ENCODE results near the gene SCGN. TPM values are rescaled to one million over a fixed set of nuclear protein-coding genes. Genes with fewer than 3 reads are reported as not detected.

The SCGN gene
- total RNA-seq, 4 donors from 2014 or later, result not detected

GRCh38 chr6:25735261-25735660, 83.2 kb downstream of the SCGN start:
- no peak for DNase-seq
- intact Hi-C loops (cut with DNase I), result no loop called here
- Histone ChIP-seq H3K27me3 (peaks cover 0 to 14% (median 0%) of the 10 kb centered on the region in 4 donors), H3K9me3 (peaks cover 0 to 5% (median 0%) of the 10 kb centered on the region in 3 donors), H3K36me3 (no peaks in the 10 kb centered on the region), H3K4me3 (no peak overlapping the region), H3K27ac (no peak overlapping the region), H3K4me1 (no peaks in the 10 kb centered on the region)
- no peak for TF ChIP-seq CTCF (IDR thresholded peaks at IDR 0.05)
- TF ChIP-seq POLR2A (IDR thresholded peaks at IDR 0.05), result no peak

GRCh38 chr6:25743868-25744267, 91.9 kb downstream of the SCGN start:
- H3K27ac ChIP-seq, result no peak overlapping the region

GRCh38 chr6:25745836-25746235, 93.8 kb downstream of the SCGN start:
- H3K36me3 ChIP-seq, result no peaks in the 10 kb centered on the region
- no peaks in the 10 kb centered on the region for H3K27me3 ChIP-seq
- no peak overlapping the region for H3K4me3 ChIP-seq
- no peak overlapping the region for H3K27ac ChIP-seq
- intact Hi-C loops (cut with DNase I), result no loop called here
- no peak for TF ChIP-seq CTCF (IDR thresholded peaks at IDR 0.05)
- no peak for TF ChIP-seq POLR2A (IDR thresholded peaks at IDR 0.05)
- WGBS, 2 donors, result 74 to 77% methylated on average over 4 of the region's 4 CpGs
- no peaks in the 10 kb centered on the region for H3K9me3 ChIP-seq
- H3K4me1 ChIP-seq, result no peaks in the 10 kb centered on the region
- DNase-seq, result no peak

More at GRCh38 chr6:25743868-25744267, 91.9 kb downstream of the SCGN start:
- DNase-seq, result no peak
- Histone ChIP-seq H3K9me3 (no peaks in the 10 kb centered on the region), H3K27me3 (no peaks in the 10 kb centered on the region), H3K4me3 (no peak overlapping the region), H3K36me3 (no peaks in the 10 kb centered on the region), H3K4me1 (no peaks in the 10 kb centered on the region)
- intact Hi-C loops (cut with DNase I), result no loop called here
- TF ChIP-seq CTCF (IDR thresholded peaks at IDR 0.05) (no peak), POLR2A (IDR thresholded peaks at IDR 0.05) (no peak)

GRCh38 chr6:25746968-25747367, 95.0 kb downstream of the SCGN start:
- Histone ChIP-seq H3K27ac (no peak overlapping the region), H3K36me3 (no peaks in the 10 kb centered on the region), H3K27me3 (no peaks in the 10 kb centered on the region), H3K4me1 (no peaks in the 10 kb centered on the region), H3K9me3 (no peaks in the 10 kb centered on the region), H3K4me3 (no peak overlapping the region)
- no peak for TF ChIP-seq POLR2A (IDR thresholded peaks at IDR 0.05)
- no peak for TF ChIP-seq CTCF (IDR thresholded peaks at IDR 0.05)
- DNase-seq, result no peak
- WGBS, 2 donors, result 50 to 85% methylated on average over 1 of the region's 1 CpG
- intact Hi-C loops (cut with DNase I), result no loop called here

- H3K9me3 ChIP-seq, result no peaks in the 10 kb centered on the region
- intact Hi-C loops (cut with DNase I), result no loop called here
- H3K27me3 ChIP-seq, result no peaks in the 10 kb centered on the region
- DNase-seq, result no peak
- 88% methylated on average over 2 of the region's 2 CpGs for WGBS, 2 donors
- no peaks in the 10 kb centered on the region for H3K4me1 ChIP-seq
- no peak overlapping the region for H3K27ac ChIP-seq
- no peak for TF ChIP-seq CTCF (IDR thresholded peaks at IDR 0.05)
- no peak for TF ChIP-seq POLR2A (IDR thresholded peaks at IDR 0.05)
- H3K36me3 ChIP-seq, result no peaks in the 10 kb centered on the region
- H3K4me3 ChIP-seq, result no peak overlapping the region
Observed at GRCh38 chr6:25747477-25747876, 95.5 kb downstream of the SCGN start.

All from esophagus squamous epithelium (tissue), 5 donors.